Measurements from ENCODE around the gene CUL3.

DNA sequence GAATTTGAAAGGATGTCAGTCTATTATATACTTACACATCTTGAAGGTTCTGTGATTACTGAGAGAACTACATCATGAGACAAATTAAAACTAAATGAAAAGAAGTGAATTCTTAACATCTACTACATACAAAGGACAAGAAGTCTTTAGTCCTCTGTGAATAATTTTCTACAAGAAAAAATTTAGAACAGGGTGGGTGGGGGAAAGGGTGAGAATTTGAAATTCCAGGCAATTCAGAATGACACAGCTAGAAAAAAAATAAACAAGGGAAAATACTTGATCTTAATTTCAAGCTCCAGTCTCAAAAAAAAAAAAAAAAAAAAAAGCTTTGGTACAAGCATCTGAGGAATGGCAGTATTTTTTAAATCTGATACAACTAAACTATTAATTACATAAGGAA lies 15.5 kb downstream of the CUL3 start:
- TF ChIP-seq, protein P1, sequence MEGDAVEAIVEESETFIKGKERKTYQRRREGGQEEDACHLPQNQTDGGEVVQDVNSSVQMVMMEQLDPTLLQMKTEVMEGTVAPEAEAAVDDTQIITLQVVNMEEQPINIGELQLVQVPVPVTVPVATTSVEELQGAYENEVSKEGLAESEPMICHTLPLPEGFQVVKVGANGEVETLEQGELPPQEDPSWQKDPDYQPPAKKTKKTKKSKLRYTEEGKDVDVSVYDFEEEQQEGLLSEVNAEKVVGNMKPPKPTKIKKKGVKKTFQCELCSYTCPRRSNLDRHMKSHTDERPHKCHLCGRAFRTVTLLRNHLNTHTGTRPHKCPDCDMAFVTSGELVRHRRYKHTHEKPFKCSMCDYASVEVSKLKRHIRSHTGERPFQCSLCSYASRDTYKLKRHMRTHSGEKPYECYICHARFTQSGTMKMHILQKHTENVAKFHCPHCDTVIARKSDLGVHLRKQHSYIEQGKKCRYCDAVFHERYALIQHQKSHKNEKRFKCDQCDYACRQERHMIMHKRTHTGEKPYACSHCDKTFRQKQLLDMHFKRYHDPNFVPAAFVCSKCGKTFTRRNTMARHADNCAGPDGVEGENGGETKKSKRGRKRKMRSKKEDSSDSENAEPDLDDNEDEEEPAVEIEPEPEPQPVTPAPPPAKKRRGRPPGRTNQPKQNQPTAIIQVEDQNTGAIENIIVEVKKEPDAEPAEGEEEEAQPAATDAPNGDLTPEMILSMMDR (IDR thresholded peaks at IDR 0.05): no peak
- no peak for TF ChIP-seq EP300 (IDR thresholded peaks at IDR 0.05)
